LHCN-M2 (cell line): Measurements from ENCODE around the gene ST3GAL3. TPM values are rescaled to one million over a fixed set of nuclear protein-coding genes. Genes with fewer than 3 reads are reported as not detected.

ENCODE experiments used
- DNase-seq: peaks from one replicate; pipeline ENCODE4 v3.0.0-alpha.2; 2012; ENCODE audit warnings: low read depth
- total RNA-seq: library from RNA; depleted of rRNA; stranded (reverse); fragments of >200 nt; gene quantifications from 2 replicates; pipeline ENCODE4 v1.2.3, GENCODE V29; 2014

The ST3GAL3 gene
- total RNA-seq, 1 experiment from 2014 or later, result 25.8 TPM

GRCh38 chr1:43783671-43784205, 76.4 kb downstream of the ST3GAL3 start:
- DNase-seq, result peak; percentile 56

- no peak for DNase-seq
Measured at GRCh38 chr1:43786201-43786958, 79.0 kb downstream of the ST3GAL3 start.

- peak; percentile 57 for DNase-seq
Measured at GRCh38 chr1:43786960-43787359, 79.6 kb downstream of the ST3GAL3 start.

- DNase-seq, result no peak
Measured at GRCh38 chr1:43789604-43790550, 82.5 kb downstream of the ST3GAL3 start.

GRCh38 chr1:43791243-43791642, 83.9 kb downstream of the ST3GAL3 start:
- no peak for DNase-seq

GRCh38 chr1:43796111-43796581, 88.8 kb downstream of the ST3GAL3 start:
- peak; percentile 52 for DNase-seq

GRCh38 chr1:43797891-43798290, 90.6 kb downstream of the ST3GAL3 start:
- DNase-seq, result no peak

GRCh38 chr1:43799656-43800635, 92.6 kb downstream of the ST3GAL3 start:
- DNase-seq, result peak; percentile 44

- DNase-seq, result no peak
Measured at GRCh38 chr1:43800771-43801170, 93.4 kb downstream of the ST3GAL3 start.

GRCh38 chr1:43801203-43801602, 93.9 kb downstream of the ST3GAL3 start:
- no peak for DNase-seq

GRCh38 chr1:43802356-43802980, 95.1 kb downstream of the ST3GAL3 start:
- no peak for DNase-seq

- no peak for DNase-seq
Measured at GRCh38 chr1:43803105-43803504, 95.8 kb downstream of the ST3GAL3 start.

- DNase-seq, result no peak
Measured at GRCh38 chr1:43803646-43804045, 96.3 kb downstream of the ST3GAL3 start.

GRCh38 chr1:43804569-43804968, 97.2 kb downstream of the ST3GAL3 start:
- DNase-seq, result no peak

GRCh38 chr1:43805340-43805739, 98.0 kb downstream of the ST3GAL3 start:
- no peak for DNase-seq

- no peak for DNase-seq
Measured at GRCh38 chr1:43806183-43806582, 98.8 kb downstream of the ST3GAL3 start.

GRCh38 chr1:43809097-43809673, 101.8 kb downstream of the ST3GAL3 start:
- DNase-seq, result no peak

- no peak for DNase-seq
Measured at GRCh38 chr1:43812579-43812978, 105.2 kb downstream of the ST3GAL3 start.

- no peak for DNase-seq
Measured at GRCh38 chr1:43814401-43814800, 107.1 kb downstream of the ST3GAL3 start.

GRCh38 chr1:43817304-43817939, 110.1 kb downstream of the ST3GAL3 start:
- no peak for DNase-seq
